Keratinocyte (primary cell): ENCODE measurements around the gene STAT3. TPM values are rescaled to one million over a fixed set of nuclear protein-coding genes. Genes with fewer than 3 reads are reported as not detected.

Experiments
- DNase-seq: peaks from one replicate; pipeline ENCODE4 v3.0.0-alpha.2; 2011; ENCODE audit warnings: low read depth, missing footprints, low spot score
- FAIRE-seq: peaks from 2 replicates; lab custom pipeline; 2011; peaks lifted over from hg19 to GRCh38; lab: Jason Lieb, UNC
- H2AFZ ChIP-seq: 2 replicates; pipeline ENCODE4 v1.6.0; 2012; ENCODE audit warnings: low read length, control low read depth, inconsistent platforms; ENCODE audit not compliant: control insufficient read depth
- H3K27ac ChIP-seq: 2 replicates; pipeline ENCODE4 v1.5.1; 2011; ENCODE audit warnings: low read length; ENCODE audit not compliant: control insufficient read depth, insufficient read depth
- H3K27me3 ChIP-seq: 3 replicates; pipeline ENCODE4 v1.6.0; 2011; ENCODE audit warnings: low read length; ENCODE audit not compliant: control insufficient read depth, insufficient read depth; ENCODE audit errors: extremely low read depth
- H3K36me3 ChIP-seq, 2 experiments: 2 replicates in 1 of 2; 3 replicates in 1 of 2; pipeline ENCODE4 v1.5.1; 2011; ENCODE audit warnings: low read length in 2 of 2, mild to moderate bottlenecking in 1 of 2; ENCODE audit not compliant: control insufficient read depth in 2 of 2, insufficient read depth in 2 of 2; ENCODE audit errors: extremely low read depth in 1 of 2
- H3K4me1 ChIP-seq: 3 replicates; pipeline ENCODE4 v1.5.1; 2011; ENCODE audit warnings: low read length; ENCODE audit not compliant: control insufficient read depth, insufficient read depth; ENCODE audit errors: extremely low read depth
- H3K4me2 ChIP-seq: 3 replicates; pipeline ENCODE4 v1.6.0; 2011; ENCODE audit warnings: low read depth, low read length; ENCODE audit not compliant: control insufficient read depth, insufficient read depth; ENCODE audit errors: extremely low read depth
- H3K4me3 ChIP-seq, 3 experiments: fragments of 200-600 bp in 1 of 3; sonication (generic) in 1 of 3; 2 replicates in 2 of 3; 3 replicates in 1 of 3; pipeline ENCODE4 v1.5.1; 2011 to 2016; ENCODE audit warnings: low read length in 3 of 3, mild to moderate bottlenecking in 3 of 3, control low read depth in 2 of 3, inconsistent platforms in 1 of 3, low read depth in 1 of 3, mixed read lengths in 1 of 3, mixed run types in 1 of 3, moderate library complexity in 1 of 3; ENCODE audit not compliant: control insufficient read depth in 2 of 3, insufficient read depth in 2 of 3; ENCODE audit errors: extremely low read depth in 1 of 3
- H3K79me2 ChIP-seq: 2 replicates; pipeline ENCODE4 v1.6.0; 2012; ENCODE audit warnings: low read length; ENCODE audit not compliant: control insufficient read depth, insufficient read depth
- H3K9ac ChIP-seq: 3 replicates; pipeline ENCODE4 v1.6.0; 2011; ENCODE audit warnings: low read length; ENCODE audit not compliant: control insufficient read depth, insufficient read depth; ENCODE audit errors: extremely low read depth
- H3K9me1 ChIP-seq: 3 replicates; pipeline ENCODE4 v1.6.0; 2011; ENCODE audit warnings: low read length; ENCODE audit not compliant: control insufficient read depth, insufficient read depth; ENCODE audit errors: extremely low read depth
- H3K9me3 ChIP-seq: 2 replicates; pipeline ENCODE4 v1.5.1; 2012; ENCODE audit warnings: low read depth, low read length; ENCODE audit not compliant: control insufficient read depth
- H4K20me1 ChIP-seq: 3 replicates; pipeline ENCODE4 v1.6.0; 2011; ENCODE audit warnings: low read length; ENCODE audit not compliant: control insufficient read depth, insufficient read depth; ENCODE audit errors: extremely low read depth
- CTCF ChIP-seq, 3 experiments: IDR thresholded peaks in 1 of 3; conservative IDR thresholded peaks in 1 of 3; optimal IDR thresholded peaks in 1 of 3; 2 replicates in 2 of 3; 3 replicates in 1 of 3; pipeline versions ENCODE3 to v1.5.1; 2011; ENCODE audit warnings: low read length in 3 of 3, mild to moderate bottlenecking in 3 of 3, moderate library complexity in 2 of 3, control low read depth in 1 of 3, inconsistent platforms in 1 of 3; ENCODE audit not compliant: insufficient read depth in 2 of 3; ENCODE audit errors: extremely low read depth in 1 of 3
- EZH2 ChIP-seq: IDR thresholded peaks from one replicate; pipeline ENCODE4 v1.6.1; 2012; ENCODE audit warnings: inconsistent platforms, mild to moderate bottlenecking, low read length, moderate library complexity
- dilution Hi-C: fragments of 300-500 bp; cut with MboI; formaldehyde crosslinking; loops from one replicate; pipeline ENCODE4 v1.7.0; 2020; ENCODE audit warnings: low sequenced_read_pairs; ENCODE audit not compliant: extremely low pct_ligation_motif_present
- polyA plus RNA-seq, 5 experiments: library from polyadenylated mRNA; depleted of rRNA in 3 of 5; stranded (reverse) in 3 of 5; stranded (forward) in 1 of 5; unstranded in 1 of 5; fragments of >200 nt; gene quantifications; 1 replicate in 1 of 5; 2 replicates in 3 of 5; 3 replicates in 1 of 5; pipeline versions ENCODE4 v1.2.1 to v1.2.3, GENCODE V29; 2011 to 2012; ENCODE audit warnings: missing spikeins in 2 of 5, low read depth in 1 of 5, low replicate concordance in 1 of 5

Gene STAT3
- polyA plus RNA-seq, 1 donor (not counting 4 experiments of a cell fraction or from before 2014, with no cell fraction given): 37.4 TPM

DNA sequence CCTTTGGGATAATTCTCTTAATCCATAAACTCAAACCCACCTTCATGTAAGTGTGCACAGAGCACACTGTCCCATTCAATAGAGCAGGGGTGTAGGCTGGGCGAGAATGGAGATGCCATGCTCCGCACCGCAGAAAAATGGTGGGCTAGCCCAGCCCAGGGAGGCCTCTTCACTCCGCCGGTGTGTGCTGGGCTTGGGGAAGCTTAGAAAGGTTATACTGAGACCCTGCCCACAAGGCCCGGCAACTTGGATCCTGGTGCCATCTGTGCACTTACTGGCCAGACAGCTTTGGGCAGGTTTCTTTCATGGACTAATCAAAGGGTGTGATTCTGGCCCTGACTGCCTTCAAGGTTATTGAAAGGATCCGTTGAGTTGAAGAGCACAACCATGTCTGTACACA is 103.7 kb downstream of the STAT3 start:
- FAIRE-seq (no peak), DNase-seq (no peak)
- H3K4me3 ChIP-seq: no peak overlapping the region
- dilution Hi-C loops: no loop called here
- H3K4me1 ChIP-seq: peaks cover 14% of the 10 kb centered on the region
- H2AFZ ChIP-seq: no peak overlapping the region
- no peak overlapping the region for H3K9ac ChIP-seq
- H3K27me3 ChIP-seq: peaks cover 27% of the 10 kb centered on the region
- H3K79me2 ChIP-seq: no peaks in the 10 kb centered on the region
- H3K9me3 ChIP-seq: no peaks in the 10 kb centered on the region
- H3K9me1 ChIP-seq: no peaks in the 10 kb centered on the region
- no peaks in the 10 kb centered on the region for H4K20me1 ChIP-seq
- H3K27ac ChIP-seq: no peak overlapping the region
- H3K4me2 ChIP-seq: no peak overlapping the region
- TF ChIP-seq CTCF (optimal IDR thresholded peaks at IDR 0.05 in 1 of 3, IDR thresholded peaks at IDR 0.05 in 1 of 3, conservative IDR thresholded peaks at IDR 0.05 in 1 of 3; ENCODE audit: extremely low read depth in 1 of 3, insufficient read depth in 2 of 3, low read length in 3 of 3): no peak
- TF ChIP-seq EZH2: no peak
- no peaks in the 10 kb centered on the region for H3K36me3 ChIP-seq

DNA sequence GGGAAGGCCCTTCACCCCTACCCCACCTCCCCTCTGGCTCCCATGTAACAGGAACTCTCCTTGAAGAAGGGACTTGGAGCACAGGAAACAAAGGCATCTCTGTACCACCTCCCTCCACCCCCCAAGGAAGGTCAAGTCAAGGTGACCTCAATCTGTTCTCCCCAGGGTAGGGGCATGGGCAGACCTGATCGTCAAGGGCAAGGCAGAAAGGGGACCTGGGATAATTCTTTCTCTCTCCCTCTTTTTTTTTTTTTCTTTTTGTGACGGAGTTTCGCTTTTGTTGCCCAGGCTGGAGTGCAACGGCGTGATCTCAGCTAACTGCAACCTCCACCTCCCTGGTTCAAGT is 104.2 kb downstream of the STAT3 start:
- Histone ChIP-seq H3K4me2 (no peak overlapping the region), H3K79me2 (no peaks in the 10 kb centered on the region), H3K4me1 (peaks cover 14% of the 10 kb centered on the region), H3K36me3 (no peaks in the 10 kb centered on the region), H3K9me1 (no peaks in the 10 kb centered on the region), H3K9me3 (no peaks in the 10 kb centered on the region), H3K4me3 (no peak overlapping the region), H2AFZ (no peak overlapping the region), H3K9ac (no peak overlapping the region), H4K20me1 (no peaks in the 10 kb centered on the region), H3K27me3 (peaks cover 21% of the 10 kb centered on the region), H3K27ac (no peak overlapping the region)
- dilution Hi-C loops: no loop called here
- FAIRE-seq (no peak), DNase-seq (no peak)
- TF ChIP-seq CTCF (optimal IDR thresholded peaks at IDR 0.05 in 1 of 3, IDR thresholded peaks at IDR 0.05 in 1 of 3, conservative IDR thresholded peaks at IDR 0.05 in 1 of 3; ENCODE audit: extremely low read depth in 1 of 3, insufficient read depth in 2 of 3, low read length in 3 of 3) (no peak), EZH2 (no peak)
